Peyer's patch (tissue), 4 donors: Measurements from ENCODE around the gene ASIC4. TPM values are rescaled to one million over a fixed set of nuclear protein-coding genes. Genes with fewer than 3 reads are reported as not detected.

ENCODE experiments used
- DNase-seq, 3 donors: peaks; one replicate each; pipeline ENCODE4 v3.0.0-alpha.2; 2017 to 2019
- H3K27ac ChIP-seq, 4 donors: fragments of 200-600 bp; sonication (generic); one replicate each; pipeline ENCODE4 v1.5.1; 2016 to 2019
- H3K27me3 ChIP-seq, 2 donors: fragments of 200-600 bp; sonication (generic); one replicate each; pipeline ENCODE4 v1.5.1; 2019
- H3K36me3 ChIP-seq, 3 donors: fragments of 200-600 bp; sonication (generic); one replicate each; pipeline ENCODE4 v1.5.1; 2016 to 2019
- H3K4me1 ChIP-seq, 4 donors: fragments of 200-600 bp; sonication (generic); one replicate each; pipeline ENCODE4 v1.5.1; 2016 to 2019
- H3K4me3 ChIP-seq, 4 donors: fragments of 200-600 bp; sonication (generic); 1 replicate in 3 of 4; 2 replicates in 1 of 4; pipeline ENCODE4 v1.5.1; 2016 to 2019; ENCODE audit warnings: mild to moderate bottlenecking in 1 of 4
- H3K9me3 ChIP-seq, 4 donors: fragments of 200-600 bp; sonication (generic); one replicate each; pipeline ENCODE4 v1.5.1; 2016 to 2019; ENCODE audit warnings: mild to moderate bottlenecking in 1 of 4
- POLR2A ChIP-seq, 2 donors: fragments of 450-650 bp; IDR thresholded peaks; one replicate each; pipeline ENCODE4 v1.5.1; 2017; ENCODE audit warnings: antibody characterized with exemption in 2 of 2, mild to moderate bottlenecking in 2 of 2, moderate library complexity in 2 of 2
- total RNA-seq, 4 donors: library from RNA; depleted of rRNA; stranded (reverse); fragments of >200 nt; gene quantifications; one replicate each; pipeline ENCODE4 v1.1.0, GENCODE V29; 2016
- TF ChIP-seq, protein P1 (sequence below), 6 experiments: fragments of 450-650 bp in 4 of 6; fragments of 200-600 bp in 2 of 6; sonication (generic) in 1 of 6; IDR thresholded peaks; one replicate each; pipeline ENCODE4 v1.5.1; 2017 to 2019; ENCODE audit warnings: antibody characterized with exemption in 6 of 6, mild to moderate bottlenecking in 3 of 6, moderate library complexity in 1 of 6

ASIC4 gene
- total RNA-seq, 4 donors from 2014 or later = 0.27 TPM; not detected in 3

DNA sequence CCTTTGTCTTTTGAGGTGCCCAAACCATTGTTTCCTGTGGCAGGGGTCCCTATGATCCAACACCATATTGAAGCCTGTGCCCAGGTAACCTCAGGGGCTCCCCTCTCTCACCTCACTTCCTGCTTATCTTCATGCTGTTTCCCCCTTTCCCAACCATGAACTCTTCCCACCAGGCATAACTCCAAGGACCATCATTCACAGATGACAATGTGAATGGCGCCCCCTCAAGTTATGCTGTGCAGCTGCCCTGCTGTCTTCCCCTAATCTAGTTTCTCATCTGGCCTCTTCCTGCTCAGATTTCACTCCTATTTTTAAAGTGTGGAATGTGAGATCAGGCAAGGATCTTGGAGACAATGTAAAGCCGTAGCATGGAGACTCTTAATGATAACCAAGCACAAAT is 14.1 kb upstream of the ASIC4 start:
- H3K27ac ChIP-seq = no peak overlapping the region
- peaks cover 0 to 5% of the 10 kb centered on the region in 2 donors for H3K27me3 ChIP-seq
- no peak overlapping the region for H3K4me3 ChIP-seq
- TF ChIP-seq, protein P1, sequence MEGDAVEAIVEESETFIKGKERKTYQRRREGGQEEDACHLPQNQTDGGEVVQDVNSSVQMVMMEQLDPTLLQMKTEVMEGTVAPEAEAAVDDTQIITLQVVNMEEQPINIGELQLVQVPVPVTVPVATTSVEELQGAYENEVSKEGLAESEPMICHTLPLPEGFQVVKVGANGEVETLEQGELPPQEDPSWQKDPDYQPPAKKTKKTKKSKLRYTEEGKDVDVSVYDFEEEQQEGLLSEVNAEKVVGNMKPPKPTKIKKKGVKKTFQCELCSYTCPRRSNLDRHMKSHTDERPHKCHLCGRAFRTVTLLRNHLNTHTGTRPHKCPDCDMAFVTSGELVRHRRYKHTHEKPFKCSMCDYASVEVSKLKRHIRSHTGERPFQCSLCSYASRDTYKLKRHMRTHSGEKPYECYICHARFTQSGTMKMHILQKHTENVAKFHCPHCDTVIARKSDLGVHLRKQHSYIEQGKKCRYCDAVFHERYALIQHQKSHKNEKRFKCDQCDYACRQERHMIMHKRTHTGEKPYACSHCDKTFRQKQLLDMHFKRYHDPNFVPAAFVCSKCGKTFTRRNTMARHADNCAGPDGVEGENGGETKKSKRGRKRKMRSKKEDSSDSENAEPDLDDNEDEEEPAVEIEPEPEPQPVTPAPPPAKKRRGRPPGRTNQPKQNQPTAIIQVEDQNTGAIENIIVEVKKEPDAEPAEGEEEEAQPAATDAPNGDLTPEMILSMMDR (IDR thresholded peaks at IDR 0.05) = no peak
- no peak for TF ChIP-seq POLR2A (IDR thresholded peaks at IDR 0.05)
- DNase-seq = no peak
- H3K4me1 ChIP-seq = peaks cover 0 to 26% (median 11%) of the 10 kb centered on the region in 4 donors
- H3K36me3 ChIP-seq = peaks cover 0 to 25% (median 0%) of the 10 kb centered on the region in 3 donors
- no peaks in the 10 kb centered on the region for H3K9me3 ChIP-seq

DNA sequence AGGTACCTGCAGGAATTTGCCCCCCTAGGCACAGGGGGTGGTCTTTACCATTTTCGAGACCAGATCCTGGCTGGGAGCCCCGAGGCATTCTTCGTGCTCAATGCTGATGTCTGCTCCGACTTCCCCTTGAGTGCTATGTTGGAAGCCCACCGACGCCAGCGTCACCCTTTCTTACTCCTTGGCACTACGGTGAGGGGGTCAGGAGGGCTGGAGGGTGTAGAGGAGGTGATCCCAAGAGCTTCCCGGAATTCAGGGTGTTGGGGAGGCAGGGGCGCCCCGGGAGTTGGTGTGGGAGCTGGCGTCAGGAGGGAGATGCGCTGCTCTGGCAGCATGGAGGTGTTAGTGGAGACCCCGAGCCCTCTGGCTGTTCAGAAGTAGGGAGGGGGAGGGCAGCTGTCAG is 12.4 kb upstream of the ASIC4 start:
- peaks cover 0 to 20% (median 9%) of the 10 kb centered on the region in 4 donors for H3K4me1 ChIP-seq
- no peaks in the 10 kb centered on the region for H3K9me3 ChIP-seq
- no peak overlapping the region for H3K4me3 ChIP-seq
- DNase-seq = no peak
- H3K36me3 ChIP-seq = peaks cover 0 to 42% (median 0%) of the 10 kb centered on the region in 3 donors
- H3K27me3 ChIP-seq = peaks cover 0 to 3% of the 10 kb centered on the region in 2 donors
- no peak overlapping the region for H3K27ac ChIP-seq
- TF ChIP-seq, protein P1 (IDR thresholded peaks at IDR 0.05) = no peak
- no peak for TF ChIP-seq POLR2A (IDR thresholded peaks at IDR 0.05)

DNA sequence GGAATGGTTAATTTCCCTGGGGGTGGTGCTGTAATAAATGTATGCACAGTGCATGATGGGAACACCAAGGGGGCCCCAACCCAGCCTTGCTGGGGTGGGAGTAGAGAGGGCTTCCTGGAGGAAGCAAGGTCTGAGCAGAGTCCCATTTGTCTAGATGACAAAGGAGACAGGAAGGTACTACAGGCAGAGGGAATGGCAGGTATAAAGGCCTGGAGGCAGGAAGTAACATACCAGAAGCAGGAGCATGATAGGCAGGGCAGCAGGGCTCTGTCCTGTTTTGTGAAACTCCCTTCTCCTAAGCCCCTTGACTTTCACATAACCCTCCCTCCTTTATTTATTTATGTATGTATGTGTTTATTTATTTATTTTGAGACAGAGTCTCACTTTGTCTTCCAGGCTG is 11.7 kb upstream of the ASIC4 start:
- H3K4me1 ChIP-seq = peaks cover 0 to 13% (median 5%) of the 10 kb centered on the region in 4 donors
- peaks cover 0 to 47% (median 0%) of the 10 kb centered on the region in 3 donors for H3K36me3 ChIP-seq
- TF ChIP-seq POLR2A (IDR thresholded peaks at IDR 0.05) = no peak

DNA sequence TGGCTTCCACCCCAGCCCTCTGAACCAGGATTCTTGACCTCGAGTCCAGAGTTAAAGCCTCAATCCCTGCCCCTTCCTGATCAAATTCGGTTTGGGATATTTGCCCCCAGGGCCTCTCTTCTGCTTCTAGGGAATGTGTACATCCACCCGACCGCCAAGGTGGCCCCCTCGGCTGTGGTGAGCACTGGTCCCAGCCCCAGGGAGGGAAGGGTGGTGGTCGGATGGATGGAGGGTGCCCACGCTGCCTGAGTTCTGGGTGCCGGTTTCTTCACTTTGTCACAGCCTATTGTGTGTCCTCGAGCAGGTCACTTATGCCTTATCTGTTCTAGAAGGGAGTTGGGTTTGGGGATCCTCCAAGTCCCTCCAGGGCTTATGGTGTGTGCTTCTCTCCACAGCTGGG is 8.7 kb upstream of the ASIC4 start:
- no peak overlapping the region for H3K27ac ChIP-seq
- H3K36me3 ChIP-seq = peaks cover 0 to 47% (median 0%) of the 10 kb centered on the region in 3 donors
- H3K4me1 ChIP-seq = peaks cover 0 to 13% (median 0%) of the 10 kb centered on the region in 4 donors
- H3K4me3 ChIP-seq = no peak overlapping the region
- TF ChIP-seq, protein P1 (IDR thresholded peaks at IDR 0.05) = no peak
- TF ChIP-seq POLR2A (IDR thresholded peaks at IDR 0.05) = no peak
- no peaks in the 10 kb centered on the region for H3K27me3 ChIP-seq
- DNase-seq = no peak
- no peaks in the 10 kb centered on the region for H3K9me3 ChIP-seq

More for the DNA sequence above, 11.7 kb upstream of the ASIC4 start:
- no peaks in the 10 kb centered on the region for H3K27me3 ChIP-seq
- H3K9me3 ChIP-seq = no peaks in the 10 kb centered on the region
- no peak overlapping the region for H3K27ac ChIP-seq
- DNase-seq = no peak
- H3K4me3 ChIP-seq = no peak overlapping the region

DNA sequence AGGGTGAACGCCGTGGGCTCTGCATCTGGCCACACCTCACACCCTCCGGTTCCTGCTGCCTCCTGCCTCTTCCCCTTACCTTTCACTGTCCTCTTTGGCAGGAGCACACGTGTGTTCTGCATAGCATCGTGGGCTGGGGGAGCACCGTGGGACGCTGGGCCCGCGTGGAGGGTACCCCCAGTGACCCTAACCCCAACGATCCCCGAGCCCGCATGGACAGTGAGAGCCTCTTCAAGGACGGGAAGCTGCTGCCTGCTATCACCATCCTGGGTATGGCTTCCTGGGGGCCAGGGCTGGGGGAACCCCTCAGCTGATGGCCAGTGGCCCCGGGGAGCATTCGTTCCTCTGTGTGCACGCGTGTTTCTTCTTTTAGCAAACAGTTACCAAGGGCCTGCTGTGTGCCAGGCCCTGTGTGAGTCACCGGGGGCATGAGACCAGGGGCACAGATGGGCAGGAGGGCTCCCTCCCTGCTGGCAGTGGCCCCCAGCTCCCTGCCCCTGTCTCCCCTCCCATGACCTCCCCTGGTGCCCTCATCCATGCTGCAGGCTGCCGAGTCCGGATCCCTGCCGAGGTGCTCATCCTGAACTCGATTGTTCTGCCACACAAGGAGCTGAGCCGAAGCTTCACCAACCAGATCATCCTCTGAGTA is 8.0 kb upstream of the ASIC4 start:
- Histone ChIP-seq H3K9me3 (no peaks in the 10 kb centered on the region), H3K4me1 (peaks cover 0 to 13% (median 0%) of the 10 kb centered on the region in 4 donors), H3K27me3 (no peaks in the 10 kb centered on the region), H3K36me3 (peaks cover 0 to 47% (median 0%) of the 10 kb centered on the region in 3 donors), H3K27ac (no peak overlapping the region), H3K4me3 (no peak overlapping the region)
- TF ChIP-seq, protein P1 (IDR thresholded peaks at IDR 0.05) = no peak
- TF ChIP-seq POLR2A (IDR thresholded peaks at IDR 0.05) = no peak
- DNase-seq = no peak

DNA sequence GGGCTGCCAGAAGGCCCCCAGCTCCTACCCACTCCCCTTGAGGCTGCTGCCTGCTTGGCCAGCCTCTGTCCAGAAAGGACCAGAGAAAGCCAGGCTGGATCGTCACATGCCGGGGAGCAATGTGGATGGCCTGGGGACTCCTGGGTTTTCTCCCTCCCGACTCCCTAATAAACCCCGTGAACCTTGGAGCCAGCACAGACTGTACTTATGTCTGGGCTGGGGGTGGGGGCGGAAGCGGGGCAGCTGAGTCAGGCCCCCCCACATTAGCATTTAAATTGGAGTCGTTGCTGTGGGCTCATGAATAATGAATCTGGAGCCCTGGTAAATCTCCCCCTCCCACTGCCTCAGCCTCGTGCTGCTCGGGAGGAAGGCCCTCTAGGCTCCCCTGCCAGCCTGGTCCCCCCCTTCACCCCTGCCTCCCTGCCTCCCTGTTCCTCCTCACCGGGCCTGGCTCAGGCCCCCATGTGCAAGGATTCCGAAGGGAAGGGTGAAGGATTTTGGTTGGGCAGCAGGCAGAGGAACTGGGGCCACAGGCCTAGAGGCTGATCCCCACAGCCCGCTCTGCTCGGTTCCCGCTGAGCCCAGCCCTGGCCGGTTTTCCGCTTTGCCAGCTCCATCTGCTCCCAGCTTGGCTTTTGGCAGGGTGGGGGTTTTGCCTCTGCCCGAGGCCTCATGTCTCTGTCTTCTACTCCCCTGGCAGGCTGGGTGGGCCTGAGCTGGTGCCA is 7.3 kb upstream of the ASIC4 start:
- Histone ChIP-seq H3K9me3 (no peaks in the 10 kb centered on the region), H3K4me1 (peaks cover 0 to 13% (median 0%) of the 10 kb centered on the region in 4 donors), H3K4me3 (no peak overlapping the region), H3K27ac (no peak overlapping the region), H3K27me3 (peaks cover 0 to 6% of the 10 kb centered on the region in 2 donors), H3K36me3 (peaks cover 0 to 41% (median 0%) of the 10 kb centered on the region in 3 donors)
- TF ChIP-seq, protein P1 (IDR thresholded peaks at IDR 0.05) = no peak
- no peak for TF ChIP-seq POLR2A (IDR thresholded peaks at IDR 0.05)
- DNase-seq = no peak
